GM12891 (cell line): ENCODE data around the gene TMTC1.

ENCODE experiments used
- PAX5 ChIP-seq: IDR thresholded peaks from 2 replicates; pipeline ENCODE4 v1.6.1; 2011; ENCODE audit warnings: low read length, moderate library complexity, mild to moderate bottlenecking; ENCODE audit not compliant: insufficient read depth, severe bottlenecking
- POLR2A ChIP-seq: IDR thresholded peaks from 2 replicates; pipeline ENCODE4 v1.6.1; 2011; ENCODE audit warnings: low read depth, low read length, control low read depth
- POLR2AphosphoS5 ChIP-seq: IDR thresholded peaks from 2 replicates; pipeline ENCODE4 v1.6.1; 2011; ENCODE audit warnings: low read depth, low read length, control low read depth
- POU2F2 ChIP-seq: IDR thresholded peaks from 2 replicates; pipeline ENCODE4 v1.6.1; 2011; ENCODE audit warnings: low read depth, mild to moderate bottlenecking, control low read depth, low read length, moderate library complexity
- SPI1 ChIP-seq: IDR thresholded peaks from 2 replicates; pipeline ENCODE4 v1.6.1; 2011; ENCODE audit warnings: low read depth, low read length, control low read depth
- TAF1 ChIP-seq: IDR thresholded peaks from 2 replicates; pipeline ENCODE4 v1.6.1; 2011; ENCODE audit warnings: low read depth, low read length, control low read depth

- TF ChIP-seq POLR2A: no peak
- no peak for TF ChIP-seq TAF1
- no peak for TF ChIP-seq POLR2AphosphoS5
- no peak for TF ChIP-seq PAX5
- no peak for TF ChIP-seq SPI1
- TF ChIP-seq POU2F2: no peak
These were observed 274.2 kb downstream of the TMTC1 start for GRCh38 chr12:29509503-29509902.
